ENCODE results near the gene TLE1.
A peak's percentile ranks its signal among the peaks of the same experiment; 100 is the strongest.

TLE1 gene

GRCh38 chr9:81573415-81574321, 115.7 kb downstream of the TLE1 start:
- DNase-seq = no peak

- no peak for DNase-seq
These were observed 119.3 kb downstream of the TLE1 start for GRCh38 chr9:81570083-81570482.

GRCh38 chr9:81566074-81566698, 123.2 kb downstream of the TLE1 start:
- DNase-seq = no peak

GRCh38 chr9:81565609-81566008, 123.7 kb downstream of the TLE1 start:
- DNase-seq = peak; percentile 31

- no peak for DNase-seq
These were observed 124.2 kb downstream of the TLE1 start for GRCh38 chr9:81565144-81565543.

GRCh38 chr9:81564632-81565031, 124.7 kb downstream of the TLE1 start:
- DNase-seq = no peak

- no peak for DNase-seq
These were observed 125.6 kb downstream of the TLE1 start for GRCh38 chr9:81563739-81564138.

GRCh38 chr9:81563020-81563407, 126.3 kb downstream of the TLE1 start:
- no peak for DNase-seq

- DNase-seq = no peak
These were observed 126.9 kb downstream of the TLE1 start for GRCh38 chr9:81562231-81563019.

- DNase-seq = peak; percentile 33
These were observed 128.3 kb downstream of the TLE1 start for GRCh38 chr9:81560851-81561732.

- DNase-seq = peak; percentile 96
These were observed 129.6 kb downstream of the TLE1 start for GRCh38 chr9:81559709-81560108.

GRCh38 chr9:81559197-81559596, 130.2 kb downstream of the TLE1 start:
- no peak for DNase-seq

GRCh38 chr9:81558091-81558830, 131.1 kb downstream of the TLE1 start:
- peak; percentile 89 for DNase-seq

- DNase-seq = peak; percentile 92
These were observed 131.8 kb downstream of the TLE1 start for GRCh38 chr9:81557452-81558090.

GRCh38 chr9:81556923-81557322, 132.4 kb downstream of the TLE1 start:
- no peak for DNase-seq

GRCh38 chr9:81552581-81552991, 136.8 kb downstream of the TLE1 start:
- no peak for DNase-seq

- no peak for DNase-seq
These were observed 139.2 kb downstream of the TLE1 start for GRCh38 chr9:81550207-81550583.

GRCh38 chr9:81549500-81550206, 139.7 kb downstream of the TLE1 start:
- no peak for DNase-seq

GRCh38 chr9:81548911-81549310, 140.4 kb downstream of the TLE1 start:
- DNase-seq = no peak

GRCh38 chr9:81546489-81546888, 142.9 kb downstream of the TLE1 start:
- no peak for DNase-seq

Measured in fibroblast of skin of scalp (primary cell).